BJ (cell line): ENCODE data around the gene KCNH8. TPM values are rescaled to one million over a fixed set of nuclear protein-coding genes. Genes with fewer than 3 reads are reported as not detected.

Experiments used
- CTCF ChIA-PET: fragments of 350-600 bp; formaldehyde crosslinking; extraction: SDS; loops from one replicate; lab custom pipeline; 2021; ENCODE audit warnings: antibody characterized with exemption, inconsistent platforms; lab: Yijun Ruan, JAX
- POLR2A ChIA-PET: fragments of 300-600 bp; sonication (Branson Sonifier 250); formaldehyde crosslinking; extraction: SDS; loops from one replicate; lab custom pipeline; 2021; ENCODE audit warnings: antibody characterized with exemption; lab: Charles Lee
- DNase-seq: peaks from one replicate; pipeline ENCODE4 v3.0.0-alpha.2; 2011; ENCODE audit warnings: low read depth
- H3K27me3 ChIP-seq: 2 replicates; pipeline ENCODE4 v1.6.0; 2011; ENCODE audit warnings: low read length; ENCODE audit not compliant: control insufficient read depth, insufficient read depth
- H3K36me3 ChIP-seq: 2 replicates; pipeline ENCODE4 v1.5.1; 2011; ENCODE audit warnings: low read length; ENCODE audit not compliant: control insufficient read depth, insufficient read depth
- H3K4me3 ChIP-seq: 2 replicates; pipeline ENCODE4 v1.5.1; 2011; ENCODE audit warnings: low read depth, mild to moderate bottlenecking, control low read depth, low read length
- polyA plus RNA-seq: library from polyadenylated mRNA; depleted of rRNA; stranded (reverse); fragments of >200 nt; gene quantifications from 2 replicates; pipeline ENCODE4 v1.2.3, GENCODE V29; 2011
- TF ChIP-seq, protein P1 (sequence below): IDR thresholded peaks from 2 replicates; pipeline ENCODE4 v1.5.1; 2011; ENCODE audit warnings: low read depth, mild to moderate bottlenecking, control low read depth, inconsistent platforms, low read length, moderate library complexity; ENCODE audit not compliant: insufficient read depth

Gene KCNH8
- polyA plus RNA-seq, 1 experiment: 0.02 TPM

GRCh38 chr3:19106307-19106706 is 42.0 kb upstream of the KCNH8 start:
- Histone ChIP-seq H3K4me3 (no peak overlapping the region), H3K27me3 (no peaks in the 10 kb centered on the region), H3K36me3 (no peaks in the 10 kb centered on the region)
- POLR2A ChIA-PET: no interaction called here
- DNase-seq: no peak
- CTCF ChIA-PET: no interaction called here
- TF ChIP-seq, protein P1, sequence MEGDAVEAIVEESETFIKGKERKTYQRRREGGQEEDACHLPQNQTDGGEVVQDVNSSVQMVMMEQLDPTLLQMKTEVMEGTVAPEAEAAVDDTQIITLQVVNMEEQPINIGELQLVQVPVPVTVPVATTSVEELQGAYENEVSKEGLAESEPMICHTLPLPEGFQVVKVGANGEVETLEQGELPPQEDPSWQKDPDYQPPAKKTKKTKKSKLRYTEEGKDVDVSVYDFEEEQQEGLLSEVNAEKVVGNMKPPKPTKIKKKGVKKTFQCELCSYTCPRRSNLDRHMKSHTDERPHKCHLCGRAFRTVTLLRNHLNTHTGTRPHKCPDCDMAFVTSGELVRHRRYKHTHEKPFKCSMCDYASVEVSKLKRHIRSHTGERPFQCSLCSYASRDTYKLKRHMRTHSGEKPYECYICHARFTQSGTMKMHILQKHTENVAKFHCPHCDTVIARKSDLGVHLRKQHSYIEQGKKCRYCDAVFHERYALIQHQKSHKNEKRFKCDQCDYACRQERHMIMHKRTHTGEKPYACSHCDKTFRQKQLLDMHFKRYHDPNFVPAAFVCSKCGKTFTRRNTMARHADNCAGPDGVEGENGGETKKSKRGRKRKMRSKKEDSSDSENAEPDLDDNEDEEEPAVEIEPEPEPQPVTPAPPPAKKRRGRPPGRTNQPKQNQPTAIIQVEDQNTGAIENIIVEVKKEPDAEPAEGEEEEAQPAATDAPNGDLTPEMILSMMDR: no peak

DNA sequence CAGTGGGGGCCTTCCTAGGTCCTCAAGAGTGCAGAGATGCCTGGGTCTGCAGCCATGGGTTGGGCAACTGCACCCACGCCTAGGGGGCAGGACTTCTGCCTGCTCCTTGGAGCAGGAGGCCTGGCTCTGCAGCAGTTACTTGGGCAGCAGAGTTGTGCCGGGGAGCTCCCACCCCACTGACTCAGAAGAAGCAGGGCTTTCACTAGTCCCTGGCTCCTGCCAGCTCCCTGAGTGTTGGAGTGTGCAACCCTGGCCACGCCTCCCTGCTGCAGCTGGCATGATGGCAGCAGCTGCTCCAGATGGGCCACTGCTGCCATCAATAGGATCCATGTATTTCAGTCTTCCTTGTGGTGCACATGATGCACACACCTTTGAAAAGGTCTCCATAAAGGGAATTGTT is 40.6 kb upstream of the KCNH8 start:
- no peaks in the 10 kb centered on the region for H3K36me3 ChIP-seq
- ChIA-PET CTCF (no interaction called here), POLR2A (no interaction called here)
- DNase-seq: no peak
- no peak overlapping the region for H3K4me3 ChIP-seq
- no peaks in the 10 kb centered on the region for H3K27me3 ChIP-seq
- TF ChIP-seq, protein P1: no peak

GRCh38 chr3:19110335-19110895 is 37.9 kb upstream of the KCNH8 start:
- H3K36me3 ChIP-seq: no peaks in the 10 kb centered on the region
- no peak overlapping the region for H3K4me3 ChIP-seq
- DNase-seq: no peak
- no peaks in the 10 kb centered on the region for H3K27me3 ChIP-seq
- ChIA-PET POLR2A (no interaction called here), CTCF (no interaction called here)
- TF ChIP-seq, protein P1: no peak

DNA sequence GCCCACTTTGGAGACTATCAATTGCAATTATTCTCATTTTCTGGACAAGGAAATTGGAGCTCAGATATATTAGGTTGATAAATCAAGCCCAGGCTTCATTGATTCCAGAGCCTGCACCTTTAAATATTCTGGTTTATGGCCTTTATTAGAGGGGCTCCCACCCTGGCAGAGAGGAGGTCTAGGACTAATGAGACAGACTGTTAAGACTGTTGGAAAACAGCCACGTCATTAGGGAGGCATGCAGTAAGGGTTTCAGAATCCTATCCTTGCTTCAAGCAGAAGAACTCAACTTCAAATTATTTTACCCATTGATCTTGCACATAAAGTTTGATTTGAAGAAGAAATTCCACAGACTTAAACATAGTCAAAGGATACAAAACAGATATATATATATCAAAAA is 33.8 kb upstream of the KCNH8 start:
- Histone ChIP-seq H3K4me3 (no peak overlapping the region), H3K36me3 (no peaks in the 10 kb centered on the region), H3K27me3 (no peaks in the 10 kb centered on the region)
- ChIA-PET POLR2A (no interaction called here), CTCF (no interaction called here)
- TF ChIP-seq, protein P1: no peak
- DNase-seq: no peak

- H3K27me3 ChIP-seq: no peaks in the 10 kb centered on the region
- ChIA-PET CTCF (no interaction called here), POLR2A (no interaction called here)
- no peaks in the 10 kb centered on the region for H3K36me3 ChIP-seq
- no peak overlapping the region for H3K4me3 ChIP-seq
- TF ChIP-seq, protein P1: no peak
- no peak for DNase-seq
Measured at GRCh38 chr3:19116239-19116638, 32.1 kb upstream of the KCNH8 start.
